Keratinocyte (primary cell): Measurements from ENCODE around the gene ST6GAL1.

ENCODE experiments used
- CTCF ChIP-seq, 3 experiments: IDR thresholded peaks in 1 of 3; conservative IDR thresholded peaks in 1 of 3; optimal IDR thresholded peaks in 1 of 3; 2 replicates in 2 of 3; 3 replicates in 1 of 3; pipeline versions ENCODE3 to v1.5.1; 2011; ENCODE audit warnings: low read length in 3 of 3, mild to moderate bottlenecking in 3 of 3, moderate library complexity in 2 of 3, control low read depth in 1 of 3, inconsistent platforms in 1 of 3; ENCODE audit not compliant: insufficient read depth in 2 of 3; ENCODE audit errors: extremely low read depth in 1 of 3
- EZH2 ChIP-seq: IDR thresholded peaks from one replicate; pipeline ENCODE4 v1.6.1; 2012; ENCODE audit warnings: inconsistent platforms, mild to moderate bottlenecking, low read length, moderate library complexity

DNA sequence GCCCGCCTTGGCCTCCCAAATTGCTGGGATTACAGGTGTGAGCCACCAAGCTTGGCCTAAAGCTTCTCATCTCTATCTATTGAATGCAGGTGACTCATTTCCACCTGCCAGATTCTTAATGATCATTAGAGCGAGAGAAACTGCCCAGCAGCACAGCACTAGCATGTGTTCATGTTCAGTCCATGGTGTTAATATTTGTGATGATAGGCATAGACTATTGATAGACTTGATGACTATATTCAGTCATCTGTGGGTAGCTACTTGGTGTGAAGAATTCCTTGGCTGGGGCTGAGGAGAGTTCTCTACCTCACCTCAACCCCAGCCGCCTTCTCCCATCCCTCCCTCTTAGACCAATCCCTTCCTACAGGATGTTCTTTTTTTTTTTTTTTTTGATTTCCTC, 60.0 kb downstream of the ST6GAL1 start:
- no peak for TF ChIP-seq CTCF (optimal IDR thresholded peaks at IDR 0.05 in 1 of 3, IDR thresholded peaks at IDR 0.05 in 1 of 3, conservative IDR thresholded peaks at IDR 0.05 in 1 of 3; ENCODE audit: extremely low read depth in 1 of 3, insufficient read depth in 2 of 3, low read length in 3 of 3)
- TF ChIP-seq EZH2: no peak
